ENCODE data around the gene DMBX1. TPM values are rescaled to one million over a fixed set of nuclear protein-coding genes. Genes with fewer than 3 reads are reported as not detected.

DMBX1 gene
- total RNA-seq, 1 donor from 2014 or later, result 0.04 TPM

GRCh38 chr1:46491443-46492268 lies 2.0 kb downstream of the DMBX1 start:
- DNase-seq (ENCODE audit: low read depth), result no peak
- peaks cover 93% of the 10 kb centered on the region for H3K27me3 ChIP-seq (ENCODE audit: control insufficient read depth, insufficient read depth, low read length)
- H3K36me3 ChIP-seq (ENCODE audit: control insufficient read depth, insufficient read depth, low read length), result no peaks in the 10 kb centered on the region
- no peak for TF ChIP-seq CTCF (IDR thresholded peaks at IDR 0.05; ENCODE audit: insufficient read depth, low read length, poor library complexity, severe bottlenecking)
- H3K4me3 ChIP-seq (ENCODE audit: low read depth, low read length), result no peak overlapping the region

- no peaks in the 10 kb centered on the region for H3K36me3 ChIP-seq (ENCODE audit: control insufficient read depth, insufficient read depth, low read length)
- no peak for TF ChIP-seq CTCF (IDR thresholded peaks at IDR 0.05; ENCODE audit: insufficient read depth, low read length, poor library complexity, severe bottlenecking)
- no peak for DNase-seq (ENCODE audit: low read depth)
- H3K4me3 ChIP-seq (ENCODE audit: low read depth, low read length), result no peak overlapping the region
- peaks cover 89% of the 10 kb centered on the region for H3K27me3 ChIP-seq (ENCODE audit: control insufficient read depth, insufficient read depth, low read length)
Measured at GRCh38 chr1:46492269-46492853, 2.7 kb downstream of the DMBX1 start.

GRCh38 chr1:46492871-46493270 lies 3.2 kb downstream of the DMBX1 start:
- TF ChIP-seq CTCF (IDR thresholded peaks at IDR 0.05; ENCODE audit: insufficient read depth, low read length, poor library complexity, severe bottlenecking), result no peak
- no peak overlapping the region for H3K4me3 ChIP-seq (ENCODE audit: low read depth, low read length)
- H3K36me3 ChIP-seq (ENCODE audit: control insufficient read depth, insufficient read depth, low read length), result no peaks in the 10 kb centered on the region
- DNase-seq (ENCODE audit: low read depth), result no peak
- H3K27me3 ChIP-seq (ENCODE audit: control insufficient read depth, insufficient read depth, low read length), result peaks cover 83% of the 10 kb centered on the region

- H3K27me3 ChIP-seq (ENCODE audit: control insufficient read depth, insufficient read depth, low read length), result peaks cover 77% of the 10 kb centered on the region
- no peak for DNase-seq (ENCODE audit: low read depth)
- no peak overlapping the region for H3K4me3 ChIP-seq (ENCODE audit: low read depth, low read length)
- no peaks in the 10 kb centered on the region for H3K36me3 ChIP-seq (ENCODE audit: control insufficient read depth, insufficient read depth, low read length)
- no peak for TF ChIP-seq CTCF (IDR thresholded peaks at IDR 0.05; ENCODE audit: insufficient read depth, low read length, poor library complexity, severe bottlenecking)
Measured at GRCh38 chr1:46493316-46494032, 3.8 kb downstream of the DMBX1 start.

- TF ChIP-seq CTCF (IDR thresholded peaks at IDR 0.05; ENCODE audit: insufficient read depth, low read length, poor library complexity, severe bottlenecking), result no peak
- Histone ChIP-seq H3K4me3 (ENCODE audit: low read depth, low read length) (no peak overlapping the region), H3K27me3 (ENCODE audit: control insufficient read depth, insufficient read depth, low read length) (peaks cover 63% of the 10 kb centered on the region), H3K36me3 (ENCODE audit: control insufficient read depth, insufficient read depth, low read length) (no peaks in the 10 kb centered on the region)
- no peak for DNase-seq (ENCODE audit: low read depth)
Measured at GRCh38 chr1:46494910-46495309, 5.3 kb downstream of the DMBX1 start.

All from kidney epithelial cell (primary cell).